ENCODE results near the gene ISOC2. TPM values are rescaled to one million over a fixed set of nuclear protein-coding genes. Genes with fewer than 3 reads are reported as not detected.
"Not testable (repeated sequence)": the region's sequence is repeated elsewhere in the genome, so short reads cannot be mapped to it uniquely, and the experiment has no call there.

Gene ISOC2
- total RNA-seq, 1 donor from 2014 or later = 39.8 TPM

DNA sequence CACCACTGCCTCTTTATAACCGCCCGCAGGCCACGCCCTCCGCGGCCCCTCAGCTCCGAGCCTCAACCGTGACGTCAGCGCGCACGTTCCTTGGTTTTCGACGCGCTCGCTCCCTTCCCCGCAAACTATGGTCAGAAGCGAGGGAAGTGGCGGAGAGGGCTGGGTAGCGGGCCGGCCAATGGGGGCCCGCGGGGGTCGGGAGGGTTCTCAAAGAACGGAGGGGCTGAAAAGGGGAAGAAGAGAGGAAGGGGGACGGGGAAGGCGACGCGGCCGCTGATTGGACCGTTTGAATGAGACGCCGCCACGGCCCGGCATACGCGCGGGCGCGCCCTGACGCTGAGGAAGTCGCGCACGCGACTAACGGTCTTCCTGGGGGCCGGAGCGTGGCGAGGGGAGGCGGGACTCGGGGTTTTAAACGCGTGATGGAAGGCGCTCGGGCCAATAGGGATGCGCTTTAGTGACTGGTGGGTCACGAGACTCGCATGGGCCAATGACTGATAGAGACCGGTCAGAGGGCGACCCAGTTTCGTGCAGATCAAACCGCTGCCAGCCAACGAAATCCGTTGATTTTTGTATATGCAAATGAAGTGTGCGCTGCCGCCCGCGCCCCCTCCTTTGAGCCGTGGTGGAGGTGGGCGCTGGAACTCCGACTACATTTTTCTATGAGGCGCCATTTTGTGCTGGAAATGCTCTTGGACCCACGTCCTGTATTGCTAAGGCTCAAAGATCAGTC, 53.5 kb downstream of the ISOC2 start:
- H3K36me3 Mint-ChIP-seq (ENCODE audit: low read depth) = peaks cover 23% of the 10 kb centered on the region
- peak; percentile 99 for DNase-seq (ENCODE audit: low spot score)
- H3K27me3 Mint-ChIP-seq (ENCODE audit: low read depth) = no peaks in the 10 kb centered on the region
- TF ChIP-seq CTCF (IDR thresholded peaks at IDR 0.05) = no peak
- H3K4me1 Mint-ChIP-seq (ENCODE audit: low read depth) = peaks cover 29% of the 10 kb centered on the region
- H3K9me3 Mint-ChIP-seq (ENCODE audit: low read depth) = peaks cover 9% of the 10 kb centered on the region
- peak overlapping the region; percentile 98 for H3K27ac Mint-ChIP-seq (ENCODE audit: unreplicated experiment)
- H3K4me3 Mint-ChIP-seq (ENCODE audit: unreplicated experiment) = peak overlapping the region; percentile 86

DNA sequence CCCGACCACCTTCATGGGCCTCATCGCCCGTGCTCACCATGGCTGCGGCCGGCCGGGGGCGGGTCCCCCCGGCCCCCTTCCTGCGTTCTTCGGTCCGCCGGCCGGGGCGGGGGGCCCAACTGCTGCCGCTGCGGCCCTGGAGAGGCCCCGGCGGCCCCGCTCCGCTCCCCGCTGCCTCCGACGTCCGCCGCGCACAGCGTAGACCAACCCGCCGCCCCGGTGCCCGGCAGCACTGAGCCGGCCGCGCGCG, 54.0 kb downstream of the ISOC2 start, which contains the start of gene UBE2S:
TSS of gene UBE2S (minus strand) at position 239 of the 250 bp plus-strand sequence. CDS start at position 40, 199 bp downstream.
- peaks cover 28% of the 10 kb centered on the region for H3K36me3 Mint-ChIP-seq (ENCODE audit: low read depth)
- H3K4me3 Mint-ChIP-seq (ENCODE audit: unreplicated experiment) = peak within 1 kb of the TSS; percentile 86
- not testable (repeated sequence) for DNase-seq (ENCODE audit: low spot score); H3K9me3 Mint-ChIP-seq (ENCODE audit: low read depth); H3K27me3 Mint-ChIP-seq (ENCODE audit: low read depth)
- H3K4me1 Mint-ChIP-seq (ENCODE audit: low read depth) = peaks cover 29% of the 10 kb centered on the region
- peak within 1 kb of the TSS; percentile 98 for H3K27ac Mint-ChIP-seq (ENCODE audit: unreplicated experiment)

- TF ChIP-seq CTCF (IDR thresholded peaks at IDR 0.05) = no peak
- no peak for DNase-seq (ENCODE audit: low spot score)
- no peaks in the 10 kb centered on the region for H3K27me3 Mint-ChIP-seq (ENCODE audit: low read depth)
- peak overlapping the region; percentile 86 for H3K4me3 Mint-ChIP-seq (ENCODE audit: unreplicated experiment)
- H3K4me1 Mint-ChIP-seq (ENCODE audit: low read depth) = peaks cover 29% of the 10 kb centered on the region
- H3K9me3 Mint-ChIP-seq (ENCODE audit: low read depth) = peaks cover 9% of the 10 kb centered on the region
- peak overlapping the region; percentile 76 for H3K27ac Mint-ChIP-seq (ENCODE audit: unreplicated experiment)
- peaks cover 32% of the 10 kb centered on the region for H3K36me3 Mint-ChIP-seq (ENCODE audit: low read depth)
Observed at GRCh38 chr19:55406826-55407549, 54.5 kb downstream of the ISOC2 start.

- no peak for DNase-seq (ENCODE audit: low spot score)
- Mint-ChIP-seq H3K27me3 (ENCODE audit: low read depth) (no peaks in the 10 kb centered on the region), H3K27ac (ENCODE audit: unreplicated experiment) (peak overlapping the region; percentile 76), H3K9me3 (ENCODE audit: low read depth) (peaks cover 9% of the 10 kb centered on the region), H3K36me3 (ENCODE audit: low read depth) (peaks cover 35% of the 10 kb centered on the region), H3K4me3 (ENCODE audit: unreplicated experiment) (peak overlapping the region; percentile 86), H3K4me1 (ENCODE audit: low read depth) (peaks cover 29% of the 10 kb centered on the region)
- no peak for TF ChIP-seq CTCF (IDR thresholded peaks at IDR 0.05)
Observed at GRCh38 chr19:55406091-55406825, 55.2 kb downstream of the ISOC2 start.

DNA sequence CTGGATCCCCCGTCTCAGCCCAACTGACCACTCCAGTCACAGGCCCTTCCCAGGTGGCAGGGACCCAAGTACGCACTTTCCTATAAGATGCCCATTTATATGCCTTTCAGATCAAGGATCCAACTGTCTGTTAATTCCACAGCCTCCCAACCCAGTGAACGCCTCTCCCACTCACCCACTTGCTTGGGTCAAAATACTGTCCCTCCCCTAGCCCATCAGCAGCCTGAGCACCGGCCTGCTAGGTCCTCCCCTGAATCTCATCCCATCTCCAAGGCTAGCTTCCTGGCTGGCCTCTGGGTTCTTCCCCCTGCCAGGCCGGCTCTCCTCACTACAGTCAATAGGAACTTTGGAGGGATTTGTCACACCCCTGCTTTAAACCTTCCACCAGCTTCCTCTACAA, 55.8 kb downstream of the ISOC2 start:
- Mint-ChIP-seq H3K4me1 (ENCODE audit: low read depth) (peaks cover 29% of the 10 kb centered on the region), H3K27ac (ENCODE audit: unreplicated experiment) (peak overlapping the region; percentile 75), H3K36me3 (ENCODE audit: low read depth) (peaks cover 37% of the 10 kb centered on the region), H3K9me3 (ENCODE audit: low read depth) (peaks cover 9% of the 10 kb centered on the region), H3K4me3 (ENCODE audit: unreplicated experiment) (peak overlapping the region; percentile 86), H3K27me3 (ENCODE audit: low read depth) (no peaks in the 10 kb centered on the region)
- no peak for TF ChIP-seq CTCF (IDR thresholded peaks at IDR 0.05)
- no peak for DNase-seq (ENCODE audit: low spot score)

Other genes with a start within 250 kb of the ISOC2 start
- 1.4 to 1.5 TPM (median 1.4 TPM) in 3 replicates for gene TMEM86B, start 232.9 kb downstream of the ISOC2 start, total RNA-seq
- 47.6 to 58.4 TPM (median 49.9 TPM) in 3 replicates for gene PPP6R1, start 202.6 kb downstream of the ISOC2 start, total RNA-seq
- 22.7 to 30.3 TPM (median 24.2 TPM) in 3 replicates for gene HSPBP1, start 181.5 kb downstream of the ISOC2 start, total RNA-seq
- 14.0 to 15.9 TPM (median 15.3 TPM) in 3 replicates for gene BRSK1, start 177.6 kb downstream of the ISOC2 start, total RNA-seq
- gene TMEM150B, start 136.3 kb downstream of the ISOC2 start, total RNA-seq = not detected in 3 replicates
- gene KMT5C, start 121.8 kb downstream of the ISOC2 start, total RNA-seq = 9.5 to 14.6 TPM (median 9.7 TPM) in 3 replicates
- gene COX6B2, start 106.9 kb downstream of the ISOC2 start, total RNA-seq = 0.17 to 0.23 TPM in 2 of 3 replicates, not detected in the other
- gene GARIN5B, start 98.4 kb downstream of the ISOC2 start, total RNA-seq = not detected in 3 replicates
- gene IL11, start 91.2 kb downstream of the ISOC2 start, total RNA-seq = 2.8 to 3.7 TPM (median 3.1 TPM) in 3 replicates
- gene TMEM190, start 84.8 kb downstream of the ISOC2 start, total RNA-seq = 0.52 to 1.0 TPM in 2 of 3 replicates, not detected in the other
- 0.59 to 1.0 TPM (median 0.85 TPM) in 3 replicates for gene TMEM238, start 77.3 kb downstream of the ISOC2 start, total RNA-seq
- gene RPL28, start 75.7 kb downstream of the ISOC2 start, total RNA-seq = 1,343 to 1,376 TPM (median 1,346 TPM) in 3 replicates
- gene UBE2S, start 53.9 kb downstream of the ISOC2 start, total RNA-seq = 60.0 to 79.7 TPM (median 78.6 TPM) in 3 replicates
- gene SHISA7, start 18.3 kb downstream of the ISOC2 start, total RNA-seq = not detected in 3 replicates
- not detected in 3 replicates for gene C19orf85, start 3.1 kb upstream of the ISOC2 start, total RNA-seq
- 9.1 to 9.7 TPM (median 9.4 TPM) in 3 replicates for gene ZNF628, start 15.0 kb upstream of the ISOC2 start, total RNA-seq
- gene NAT14, start 23.5 kb upstream of the ISOC2 start, total RNA-seq = 32.1 to 50.0 TPM (median 33.1 TPM) in 3 replicates
- 33.6 to 50.0 TPM (median 34.5 TPM) in 3 replicates for gene SSC5D, start 26.8 kb upstream of the ISOC2 start, total RNA-seq
- not detected in 3 replicates for gene SBK2, start 75.5 kb upstream of the ISOC2 start, total RNA-seq
- gene SBK3, start 83.9 kb upstream of the ISOC2 start, total RNA-seq = not detected in 3 replicates
- 15.7 to 23.6 TPM (median 23.1 TPM) in 3 replicates for gene ZNF579, start 119.2 kb upstream of the ISOC2 start, total RNA-seq
- 11.3 to 14.7 TPM (median 14.4 TPM) in 3 replicates for gene FIZ1, start 137.9 kb upstream of the ISOC2 start, total RNA-seq
- 10.1 to 11.0 TPM (median 10.8 TPM) in 3 replicates for gene ZNF524, start 138.6 kb upstream of the ISOC2 start, total RNA-seq
- gene ZNF865, start 144.0 kb upstream of the ISOC2 start, total RNA-seq = 16.1 to 18.1 TPM (median 16.4 TPM) in 3 replicates
- gene ZNF784, start 162.9 kb upstream of the ISOC2 start, total RNA-seq = 6.1 to 7.9 TPM (median 6.4 TPM) in 3 replicates
- 42.3 to 59.8 TPM (median 45.0 TPM) in 3 replicates for gene ZNF580, start 179.4 kb upstream of the ISOC2 start, total RNA-seq
- gene ZNF581, start 182.0 kb upstream of the ISOC2 start, total RNA-seq = 20.8 to 24.7 TPM (median 24.2 TPM) in 3 replicates
- 20.9 to 26.5 TPM (median 23.5 TPM) in 3 replicates for gene CCDC106, start 186.6 kb upstream of the ISOC2 start, total RNA-seq
- gene U2AF2, start 193.4 kb upstream of the ISOC2 start, total RNA-seq = 119 to 137 TPM (median 129 TPM) in 3 replicates
- gene EPN1, start 213.6 kb upstream of the ISOC2 start, total RNA-seq = 105 to 127 TPM (median 124 TPM) in 3 replicates